ENCODE measurements around the gene ADCY7.

The ADCY7 gene

GRCh38 chr16:50284131-50284911, 18.0 kb downstream of the ADCY7 start:
- Histone ChIP-seq H3K36me3 (ENCODE audit: low read depth) (no peaks in the 10 kb centered on the region), H3K9me3 (ENCODE audit: severe bottlenecking) (no peaks in the 10 kb centered on the region), H3K27me3 (ENCODE audit: insufficient read depth, poor library complexity, severe bottlenecking) (no peaks in the 10 kb centered on the region), H3K27ac (ENCODE audit: poor library complexity, severe bottlenecking) (no peak overlapping the region), H3K4me1 (ENCODE audit: insufficient read depth, poor library complexity, severe bottlenecking) (no peaks in the 10 kb centered on the region), H3K4me3 (ENCODE audit: severe bottlenecking) (no peak overlapping the region)
- DNase-seq (ENCODE audit: low spot score): no peak
- 0 out of 3 replicates have a peak, but pooled peaks have one; percentile 13 for ATAC-seq (ENCODE audit: low read depth)
- no peak for TF ChIP-seq CTCF (IDR thresholded peaks at IDR 0.05; ENCODE audit: poor library complexity, severe bottlenecking)

GRCh38 chr16:50285406-50286003, 19.2 kb downstream of the ADCY7 start:
- Histone ChIP-seq H3K4me3 (ENCODE audit: severe bottlenecking) (no peak overlapping the region), H3K27me3 (ENCODE audit: insufficient read depth, poor library complexity, severe bottlenecking) (no peaks in the 10 kb centered on the region), H3K9me3 (ENCODE audit: severe bottlenecking) (no peaks in the 10 kb centered on the region), H3K27ac (ENCODE audit: poor library complexity, severe bottlenecking) (no peak overlapping the region), H3K36me3 (ENCODE audit: low read depth) (no peaks in the 10 kb centered on the region), H3K4me1 (ENCODE audit: insufficient read depth, poor library complexity, severe bottlenecking) (no peaks in the 10 kb centered on the region)
- DNase-seq (ENCODE audit: low spot score): no peak
- no peak for TF ChIP-seq CTCF (IDR thresholded peaks at IDR 0.05; ENCODE audit: poor library complexity, severe bottlenecking)
- no peak for ATAC-seq (ENCODE audit: low read depth)

- no peaks in the 10 kb centered on the region for H3K4me1 ChIP-seq (ENCODE audit: insufficient read depth, poor library complexity, severe bottlenecking)
- no peak for ATAC-seq (ENCODE audit: low read depth)
- no peaks in the 10 kb centered on the region for H3K9me3 ChIP-seq (ENCODE audit: severe bottlenecking)
- H3K36me3 ChIP-seq (ENCODE audit: low read depth): no peaks in the 10 kb centered on the region
- H3K27me3 ChIP-seq (ENCODE audit: insufficient read depth, poor library complexity, severe bottlenecking): no peaks in the 10 kb centered on the region
- no peak for DNase-seq (ENCODE audit: low spot score)
- no peak for TF ChIP-seq CTCF (IDR thresholded peaks at IDR 0.05; ENCODE audit: poor library complexity, severe bottlenecking)
- no peak overlapping the region for H3K4me3 ChIP-seq (ENCODE audit: severe bottlenecking)
- no peak overlapping the region for H3K27ac ChIP-seq (ENCODE audit: poor library complexity, severe bottlenecking)
Observed at GRCh38 chr16:50286681-50287080, 20.3 kb downstream of the ADCY7 start.

- no peaks in the 10 kb centered on the region for H3K9me3 ChIP-seq (ENCODE audit: severe bottlenecking)
- H3K4me3 ChIP-seq (ENCODE audit: severe bottlenecking): no peak overlapping the region
- no peaks in the 10 kb centered on the region for H3K27me3 ChIP-seq (ENCODE audit: insufficient read depth, poor library complexity, severe bottlenecking)
- H3K36me3 ChIP-seq (ENCODE audit: low read depth): no peaks in the 10 kb centered on the region
- no peaks in the 10 kb centered on the region for H3K4me1 ChIP-seq (ENCODE audit: insufficient read depth, poor library complexity, severe bottlenecking)
- TF ChIP-seq CTCF (IDR thresholded peaks at IDR 0.05; ENCODE audit: poor library complexity, severe bottlenecking): no peak
- no peak for ATAC-seq (ENCODE audit: low read depth)
- no peak for DNase-seq (ENCODE audit: low spot score)
- no peak overlapping the region for H3K27ac ChIP-seq (ENCODE audit: poor library complexity, severe bottlenecking)
Observed at GRCh38 chr16:50288026-50288425, 21.7 kb downstream of the ADCY7 start.

- no peak overlapping the region for H3K27ac ChIP-seq (ENCODE audit: poor library complexity, severe bottlenecking)
- DNase-seq (ENCODE audit: low spot score) (no peak), ATAC-seq (ENCODE audit: low read depth) (no peak)
- no peaks in the 10 kb centered on the region for H3K36me3 ChIP-seq (ENCODE audit: low read depth)
- no peak for TF ChIP-seq CTCF (IDR thresholded peaks at IDR 0.05; ENCODE audit: poor library complexity, severe bottlenecking)
- H3K4me1 ChIP-seq (ENCODE audit: insufficient read depth, poor library complexity, severe bottlenecking): no peaks in the 10 kb centered on the region
- H3K4me3 ChIP-seq (ENCODE audit: severe bottlenecking): no peak overlapping the region
- H3K9me3 ChIP-seq (ENCODE audit: severe bottlenecking): no peaks in the 10 kb centered on the region
- H3K27me3 ChIP-seq (ENCODE audit: insufficient read depth, poor library complexity, severe bottlenecking): no peaks in the 10 kb centered on the region
Observed at GRCh38 chr16:50288920-50289319, 22.6 kb downstream of the ADCY7 start.

All from RWPE2 (cell line).